Smooth muscle cell (in vitro differentiated cells): ENCODE results near the gene GLRX3. TPM values are rescaled to one million over a fixed set of nuclear protein-coding genes. Genes with fewer than 3 reads are reported as not detected.

Source experiments
- DNase-seq: peaks from one replicate; lab custom pipeline; 2025; ENCODE audit not compliant: unreplicated experiment; lab: John Stamatoyannopoulos, UW
- H2AFZ ChIP-seq: fragments of 200-600 bp; sonication (generic); 2 replicates; pipeline ENCODE4 v1.6.0; 2016; ENCODE audit warnings: antibody characterized with exemption, low read depth, mild to moderate bottlenecking
- H3F3A ChIP-seq: fragments of 200-600 bp; sonication (generic); 2 replicates; pipeline ENCODE4 v1.6.0; 2017; ENCODE audit warnings: antibody characterized with exemption, low read depth
- H3K27ac ChIP-seq: fragments of 200-600 bp; sonication (generic); 2 replicates; pipeline ENCODE4 v1.5.1; 2016; ENCODE audit warnings: low read depth, mild to moderate bottlenecking
- H3K27me3 ChIP-seq: fragments of 200-600 bp; sonication (generic); 2 replicates; pipeline ENCODE4 v1.6.1; 2016; ENCODE audit warnings: low read depth, mild to moderate bottlenecking
- H3K36me3 ChIP-seq: fragments of 200-600 bp; sonication (generic); 2 replicates; pipeline ENCODE4 v1.5.1; 2016; ENCODE audit warnings: low read depth
- H3K4me1 ChIP-seq: fragments of 200-600 bp; sonication (generic); 2 replicates; pipeline ENCODE4 v1.5.1; 2016; ENCODE audit warnings: low read depth
- H3K4me2 ChIP-seq: fragments of 200-600 bp; sonication (generic); 2 replicates; pipeline ENCODE4 v1.6.0; 2016; ENCODE audit warnings: mild to moderate bottlenecking
- H3K4me3 ChIP-seq: fragments of 200-600 bp; sonication (generic); 2 replicates; pipeline ENCODE4 v1.5.1; 2016; ENCODE audit warnings: mild to moderate bottlenecking
- H3K79me2 ChIP-seq: fragments of 200-600 bp; sonication (generic); 2 replicates; pipeline ENCODE4 v1.6.0; 2016; ENCODE audit warnings: low read depth, mild to moderate bottlenecking
- H3K9ac ChIP-seq: fragments of 200-600 bp; sonication (generic); 2 replicates; pipeline ENCODE4 v1.6.0; 2016; ENCODE audit warnings: low read depth
- H3K9me3 ChIP-seq: fragments of 200-600 bp; sonication (generic); replicated peaks from 2 replicates; pipeline ENCODE4 v1.5.1; 2016; ENCODE audit warnings: low read depth
- H4K20me1 ChIP-seq: fragments of 200-600 bp; sonication (generic); 2 replicates; pipeline ENCODE4 v1.6.0; 2016; ENCODE audit warnings: low read depth
- WGBS: methylation state at CpG from one replicate; pipeline ENCODE4 v1.1.7; 2016; ENCODE audit warnings: low lambda C conversion rate; 5-methylcytosine and 5-hydroxymethylcytosine counted together
- polyA plus RNA-seq: library from polyadenylated mRNA; unstranded; fragments of >200 nt; fragmentation: Nextera tagmentation; extraction: Ambion mirVana; gene quantifications from 2 replicates; pipeline ENCODE4 v1.2.1, GENCODE V29; 2016
- total RNA-seq: library from RNA; depleted of rRNA; stranded (reverse); fragments of >200 nt; gene quantifications from 2 replicates; pipeline ENCODE4 v1.2.3, GENCODE V29; 2014
- TF ChIP-seq, protein P1 (sequence below): fragments of 200-600 bp; sonication (generic); IDR thresholded peaks from 2 replicates; pipeline ENCODE4 v1.5.1; 2017; ENCODE audit warnings: borderline replicate concordance, mild to moderate bottlenecking, antibody characterized with exemption; ENCODE audit not compliant: insufficient read depth, poor library complexity, severe bottlenecking

Gene GLRX3
- total and polyA plus RNA-seq, 2 experiments from 2014 or later = 125 to 132 TPM

DNA sequence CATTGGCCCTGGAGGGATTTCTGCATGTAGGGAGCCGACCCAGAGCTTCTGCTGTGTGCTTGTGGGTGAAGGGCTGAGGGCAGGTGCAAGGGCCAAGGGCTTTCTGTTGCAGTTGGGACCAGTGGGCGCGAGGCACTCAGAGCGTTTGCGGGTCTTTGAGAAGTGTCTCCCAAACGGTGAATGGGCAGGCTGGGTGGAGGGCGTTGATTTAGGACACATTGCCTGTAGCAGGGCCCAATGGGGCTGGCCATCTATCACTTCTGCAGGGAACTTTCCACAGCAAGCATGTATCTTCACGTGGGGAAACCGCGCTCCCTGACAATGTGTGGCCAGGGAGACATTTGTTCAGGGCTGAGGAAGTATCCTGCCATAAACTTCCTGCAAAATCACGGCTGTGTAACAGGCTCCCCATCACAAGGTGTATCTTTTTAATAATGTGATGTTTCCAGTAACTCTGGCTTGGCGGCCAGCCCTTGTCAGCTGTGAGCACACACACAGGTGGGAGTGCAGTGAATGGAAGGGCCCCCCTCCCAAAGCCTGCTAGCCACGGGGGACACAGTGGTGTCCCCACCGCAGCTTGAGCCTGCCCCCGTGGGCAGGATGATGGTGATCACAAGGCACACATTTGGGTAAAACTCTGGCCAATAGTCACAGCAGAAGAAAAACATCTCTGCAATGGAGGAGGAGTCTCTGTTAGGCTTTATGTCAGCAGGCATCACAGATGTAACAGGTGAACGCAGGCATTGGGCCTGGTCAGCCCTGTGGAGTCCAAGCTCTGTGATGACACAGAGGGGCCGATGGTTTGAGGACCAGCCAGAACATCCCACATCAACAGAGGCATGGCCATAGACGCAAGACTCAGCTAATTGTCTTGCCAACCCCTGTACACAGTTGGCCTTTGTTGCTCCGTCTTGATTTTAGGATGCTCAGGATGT, 84.3 kb downstream of the GLRX3 start:
- H3K27ac ChIP-seq = no peak overlapping the region
- no peak overlapping the region for H2AFZ ChIP-seq
- H3K4me3 ChIP-seq = no peak overlapping the region
- TF ChIP-seq, protein P1, sequence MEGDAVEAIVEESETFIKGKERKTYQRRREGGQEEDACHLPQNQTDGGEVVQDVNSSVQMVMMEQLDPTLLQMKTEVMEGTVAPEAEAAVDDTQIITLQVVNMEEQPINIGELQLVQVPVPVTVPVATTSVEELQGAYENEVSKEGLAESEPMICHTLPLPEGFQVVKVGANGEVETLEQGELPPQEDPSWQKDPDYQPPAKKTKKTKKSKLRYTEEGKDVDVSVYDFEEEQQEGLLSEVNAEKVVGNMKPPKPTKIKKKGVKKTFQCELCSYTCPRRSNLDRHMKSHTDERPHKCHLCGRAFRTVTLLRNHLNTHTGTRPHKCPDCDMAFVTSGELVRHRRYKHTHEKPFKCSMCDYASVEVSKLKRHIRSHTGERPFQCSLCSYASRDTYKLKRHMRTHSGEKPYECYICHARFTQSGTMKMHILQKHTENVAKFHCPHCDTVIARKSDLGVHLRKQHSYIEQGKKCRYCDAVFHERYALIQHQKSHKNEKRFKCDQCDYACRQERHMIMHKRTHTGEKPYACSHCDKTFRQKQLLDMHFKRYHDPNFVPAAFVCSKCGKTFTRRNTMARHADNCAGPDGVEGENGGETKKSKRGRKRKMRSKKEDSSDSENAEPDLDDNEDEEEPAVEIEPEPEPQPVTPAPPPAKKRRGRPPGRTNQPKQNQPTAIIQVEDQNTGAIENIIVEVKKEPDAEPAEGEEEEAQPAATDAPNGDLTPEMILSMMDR = no peak
- H3K36me3 ChIP-seq = no peaks in the 10 kb centered on the region
- no peaks in the 10 kb centered on the region for H4K20me1 ChIP-seq
- no peaks in the 10 kb centered on the region for H3K27me3 ChIP-seq
- 93% methylated on average over 19 of the region's 19 CpGs for WGBS
- no peaks in the 10 kb centered on the region for H3K4me1 ChIP-seq
- no peak overlapping the region for H3K9ac ChIP-seq
- no peaks in the 10 kb centered on the region for H3K79me2 ChIP-seq
- H3K4me2 ChIP-seq = no peak overlapping the region
- no peaks in the 10 kb centered on the region for H3F3A ChIP-seq
- H3K9me3 ChIP-seq = no peaks in the 10 kb centered on the region
- DNase-seq = no peak

DNA sequence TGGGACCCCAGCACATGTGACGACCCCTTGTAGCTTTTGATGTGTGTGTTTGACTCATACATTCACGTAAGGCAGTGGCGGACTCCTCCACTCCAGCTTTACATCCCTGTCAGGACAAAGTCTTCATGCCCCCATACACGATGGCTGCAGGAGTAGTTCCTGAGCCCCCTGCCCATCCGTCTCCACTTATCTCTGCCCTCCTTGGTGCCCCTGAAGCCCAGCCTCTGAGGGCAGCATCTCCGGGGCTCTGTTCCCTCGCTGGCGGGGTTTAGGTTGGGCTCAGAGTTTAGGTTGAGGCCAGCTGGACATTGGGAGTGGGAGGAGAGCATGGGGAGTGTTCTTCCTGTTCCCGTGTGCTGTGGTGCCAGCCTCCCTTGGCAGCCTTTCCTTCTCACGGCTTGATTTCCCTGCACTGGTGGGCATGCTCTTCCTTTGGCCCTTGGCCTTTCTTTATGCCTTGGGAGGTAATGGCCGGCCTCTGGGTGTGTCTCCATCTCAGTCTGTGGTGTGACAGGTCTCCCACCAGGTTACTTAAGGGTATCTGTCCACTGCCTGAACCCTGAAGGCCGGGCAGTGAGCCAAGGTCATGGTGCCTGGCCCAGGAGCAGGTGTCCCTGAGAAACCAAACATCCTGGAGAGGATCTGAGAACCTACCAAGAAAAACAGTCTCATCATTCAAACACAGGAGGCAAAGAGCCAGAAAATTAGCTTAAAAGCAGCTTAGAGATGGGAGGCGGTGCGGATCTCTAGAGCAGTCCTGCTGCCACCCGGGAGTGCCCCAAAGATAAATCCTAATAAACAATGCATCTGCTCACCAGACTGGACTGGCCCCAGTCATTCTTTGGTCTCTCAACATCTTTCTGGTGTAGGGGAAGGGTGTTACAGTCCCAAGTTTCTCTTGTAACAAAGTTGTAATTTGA, 85.5 kb downstream of the GLRX3 start:
- Histone ChIP-seq H3K4me1 (no peaks in the 10 kb centered on the region), H3K36me3 (no peaks in the 10 kb centered on the region), H2AFZ (no peak overlapping the region), H4K20me1 (no peaks in the 10 kb centered on the region), H3K4me3 (no peak overlapping the region), H3K27me3 (no peaks in the 10 kb centered on the region), H3K79me2 (no peaks in the 10 kb centered on the region), H3K4me2 (no peak overlapping the region), H3F3A (no peaks in the 10 kb centered on the region), H3K9ac (no peak overlapping the region), H3K9me3 (no peaks in the 10 kb centered on the region), H3K27ac (no peak overlapping the region)
- 87% methylated on average over 15 of the region's 15 CpGs for WGBS
- no peak for DNase-seq
- TF ChIP-seq, protein P1 = no peak

GRCh38 chr10:130222381-130222780, 86.2 kb downstream of the GLRX3 start:
- Histone ChIP-seq H3K9ac (no peak overlapping the region), H4K20me1 (no peaks in the 10 kb centered on the region), H3K4me3 (no peak overlapping the region), H3K36me3 (no peaks in the 10 kb centered on the region), H3K9me3 (no peaks in the 10 kb centered on the region), H3K27ac (no peak overlapping the region), H3K4me1 (no peaks in the 10 kb centered on the region), H3K79me2 (no peaks in the 10 kb centered on the region), H3F3A (no peaks in the 10 kb centered on the region), H3K27me3 (no peaks in the 10 kb centered on the region), H2AFZ (no peak overlapping the region), H3K4me2 (no peak overlapping the region)
- TF ChIP-seq, protein P1 = no peak
- 88% methylated on average over 8 of the region's 8 CpGs for WGBS
- DNase-seq = no peak
